KOPT-K1 (cell line): Measurements from ENCODE around the gene NLRX1.
"Not testable (repeated sequence)": the region's sequence is repeated elsewhere in the genome, so short reads cannot be mapped to it uniquely, and the experiment has no call there.

Experiments
- H3K27ac ChIP-seq: fragments of 200-600 bp; sonication (generic); 2 replicates; pipeline ENCODE4 v1.5.1; 2016; ENCODE audit warnings: antibody characterized with exemption, mild to moderate bottlenecking, low read depth, low read length; ENCODE audit not compliant: poor library complexity, severe bottlenecking
- H3K36me3 ChIP-seq: fragments of 200-600 bp; sonication (generic); 2 replicates; pipeline ENCODE4 v1.5.1; 2017; ENCODE audit warnings: antibody characterized with exemption, mild to moderate bottlenecking, low read length, moderate library complexity; ENCODE audit not compliant: insufficient read depth
- H3K9me3 ChIP-seq: fragments of 200-600 bp; sonication (generic); 2 replicates; pipeline ENCODE4 v1.5.1; 2017; ENCODE audit warnings: antibody characterized with exemption, low read length, mild to moderate bottlenecking; ENCODE audit not compliant: insufficient read depth, poor library complexity, severe bottlenecking

Gene NLRX1

DNA sequence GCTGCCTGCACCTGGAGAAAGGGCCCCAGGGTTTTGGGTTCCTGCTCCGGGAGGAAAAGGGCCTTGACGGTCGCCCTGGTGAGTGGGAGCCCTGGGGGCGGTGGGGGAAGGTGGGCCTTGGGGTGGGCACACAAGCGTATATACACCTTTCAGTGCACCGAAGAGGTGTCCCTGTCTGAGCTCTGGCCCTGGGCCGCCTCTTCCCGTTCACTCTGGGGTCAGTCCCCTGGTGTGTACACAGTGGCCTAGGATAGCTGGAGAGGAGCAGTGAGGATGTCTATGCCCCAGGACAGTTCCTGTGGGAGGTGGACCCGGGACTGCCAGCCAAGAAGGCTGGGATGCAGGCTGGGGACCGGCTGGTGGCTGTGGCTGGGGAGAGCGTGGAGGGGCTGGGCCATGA lies 19.5 kb downstream of the NLRX1 start:
- Histone ChIP-seq H3K9me3 (no peaks in the 10 kb centered on the region), H3K27ac (no peak overlapping the region), H3K36me3 (0 out of 2 replicates have a peak, but pooled peaks cover 7% of the 10 kb centered on the region)

GRCh38 chr11:119188887-119189286 lies 20.4 kb downstream of the NLRX1 start:
- Histone ChIP-seq H3K9me3 (no peaks in the 10 kb centered on the region), H3K36me3 (no peaks in the 10 kb centered on the region), H3K27ac (no peak overlapping the region)

DNA sequence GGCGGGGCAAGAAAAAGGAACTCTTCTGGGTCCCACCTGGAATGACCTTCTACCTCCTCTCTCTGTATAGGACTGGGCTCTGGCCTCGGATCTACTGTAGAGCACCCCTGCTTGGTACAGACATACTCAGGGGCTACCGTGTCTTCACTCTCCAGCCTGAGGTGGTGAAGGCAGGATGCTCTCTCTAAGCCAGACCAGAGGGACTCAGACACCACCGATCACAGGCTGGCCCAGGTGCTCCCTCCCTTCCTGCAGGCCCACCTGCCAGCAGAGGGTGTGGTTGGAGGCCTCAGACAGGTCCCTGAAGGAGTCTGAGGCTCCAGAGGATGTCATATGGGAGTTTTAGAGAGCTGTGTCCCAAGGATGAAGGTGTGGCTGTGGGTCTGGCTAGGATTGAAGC lies 20.9 kb downstream of the NLRX1 start:
- H3K9me3 ChIP-seq = no peaks in the 10 kb centered on the region
- H3K36me3 ChIP-seq = no peaks in the 10 kb centered on the region
- no peak overlapping the region for H3K27ac ChIP-seq

- no peaks in the 10 kb centered on the region for H3K36me3 ChIP-seq
- no peak overlapping the region for H3K27ac ChIP-seq
- no peaks in the 10 kb centered on the region for H3K9me3 ChIP-seq
Measured at GRCh38 chr11:119190531-119190930, 22.0 kb downstream of the NLRX1 start.

GRCh38 chr11:119191265-119191664 lies 22.7 kb downstream of the NLRX1 start:
- H3K27ac ChIP-seq, H3K9me3 ChIP-seq, H3K36me3 ChIP-seq: not testable (repeated sequence)

GRCh38 chr11:119192111-119192510 lies 23.6 kb downstream of the NLRX1 start:
- Histone ChIP-seq H3K36me3 (no peaks in the 10 kb centered on the region), H3K9me3 (no peaks in the 10 kb centered on the region), H3K27ac (no peak overlapping the region)

GRCh38 chr11:119193001-119193400 lies 24.5 kb downstream of the NLRX1 start:
- H3K27ac ChIP-seq = no peak overlapping the region
- no peaks in the 10 kb centered on the region for H3K36me3 ChIP-seq
- H3K9me3 ChIP-seq = no peaks in the 10 kb centered on the region

DNA sequence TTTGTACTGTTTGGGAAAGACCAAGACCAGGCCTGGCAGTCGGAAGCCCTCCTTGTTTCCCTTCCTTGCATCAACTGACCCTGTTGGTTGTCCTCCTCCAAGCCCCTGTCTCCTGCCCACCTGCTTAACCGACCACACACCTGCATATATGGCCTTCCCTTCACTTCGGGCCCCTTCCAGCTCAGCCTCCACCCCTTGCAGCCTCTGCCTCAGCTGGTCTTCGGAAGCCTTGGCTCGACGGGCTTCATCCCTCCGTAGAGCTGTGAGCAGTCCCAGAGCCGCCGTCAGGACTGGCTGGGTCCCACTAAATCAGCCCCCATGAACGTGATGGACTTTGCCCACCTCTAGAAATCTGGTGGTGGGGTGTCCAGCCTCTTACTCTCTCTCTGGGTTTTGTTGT lies 25.1 kb downstream of the NLRX1 start:
- no peak overlapping the region for H3K27ac ChIP-seq
- H3K36me3 ChIP-seq = no peaks in the 10 kb centered on the region
- no peaks in the 10 kb centered on the region for H3K9me3 ChIP-seq

- Histone ChIP-seq H3K36me3 (no peaks in the 10 kb centered on the region), H3K9me3 (no peaks in the 10 kb centered on the region)
Measured at GRCh38 chr11:119194811-119195440, 26.4 kb downstream of the NLRX1 start.

DNA sequence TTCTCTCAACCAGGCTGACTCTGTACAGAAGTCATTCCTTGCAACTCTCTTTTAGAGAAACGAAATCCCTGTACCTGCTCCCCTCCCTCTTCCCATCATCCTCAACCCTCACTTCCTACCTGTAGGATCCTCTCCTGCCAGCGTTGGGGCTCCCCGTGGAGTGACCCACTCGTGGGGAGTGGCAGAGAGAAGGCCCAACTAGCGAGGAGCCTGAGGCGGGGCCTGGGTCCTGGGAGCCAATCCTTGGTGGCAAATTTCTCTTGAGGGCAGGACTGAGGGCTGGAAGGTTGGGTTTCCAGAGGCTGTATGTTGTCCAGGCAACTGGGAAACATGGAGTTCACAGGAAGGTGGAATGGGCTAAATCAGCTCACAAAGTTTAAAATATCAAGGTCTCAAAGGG lies 27.2 kb downstream of the NLRX1 start:
- H3K9me3 ChIP-seq = no peaks in the 10 kb centered on the region
- H3K36me3 ChIP-seq = no peaks in the 10 kb centered on the region

More at GRCh38 chr11:119194811-119195440, 26.4 kb downstream of the NLRX1 start:
- H3K27ac ChIP-seq = no peak overlapping the region

DNA sequence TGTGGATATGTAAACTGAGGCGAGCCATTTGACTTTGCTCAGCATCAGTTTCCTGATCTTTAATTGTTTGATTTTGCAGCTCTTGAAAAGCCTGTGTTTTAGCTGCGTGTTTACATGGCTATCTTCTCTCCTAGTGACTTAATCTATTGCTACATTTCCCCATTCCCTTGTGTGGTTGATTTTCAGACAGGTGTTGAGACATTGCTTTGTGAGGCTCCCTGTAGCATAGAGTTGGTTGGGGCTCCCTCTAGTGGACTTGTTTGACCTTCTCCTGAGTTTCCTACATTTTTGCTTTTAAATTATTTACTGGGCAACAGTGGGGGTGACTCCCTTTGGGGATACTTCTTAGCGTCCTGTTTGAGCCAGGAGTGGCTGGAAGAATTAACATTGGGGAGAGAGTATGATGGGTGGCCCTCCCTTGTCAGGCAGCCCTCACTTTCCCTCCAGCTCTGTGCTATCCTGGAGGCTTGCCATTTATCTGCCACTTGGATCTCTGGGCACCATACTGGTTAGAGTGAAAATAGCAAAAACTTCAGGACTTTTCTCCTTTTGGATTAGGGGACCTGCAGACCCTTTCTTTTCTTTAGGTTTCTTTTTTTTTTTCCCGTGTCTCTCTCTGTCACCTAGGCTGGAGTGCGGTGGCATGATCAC lies 28.4 kb downstream of the NLRX1 start:
- Histone ChIP-seq H3K9me3 (no peaks in the 10 kb centered on the region), H3K36me3 (no peaks in the 10 kb centered on the region), H3K27ac (no peak overlapping the region)

More for the DNA sequence above, 27.2 kb downstream of the NLRX1 start:
- H3K27ac ChIP-seq = no peak overlapping the region

- no peak overlapping the region for H3K27ac ChIP-seq
- H3K36me3 ChIP-seq = no peaks in the 10 kb centered on the region
- H3K9me3 ChIP-seq = no peaks in the 10 kb centered on the region
Measured at GRCh38 chr11:119198925-119199324, 30.4 kb downstream of the NLRX1 start.

GRCh38 chr11:119201236-119201635 lies 32.7 kb downstream of the NLRX1 start:
- H3K27ac ChIP-seq, H3K9me3 ChIP-seq, H3K36me3 ChIP-seq: not testable (repeated sequence)

DNA sequence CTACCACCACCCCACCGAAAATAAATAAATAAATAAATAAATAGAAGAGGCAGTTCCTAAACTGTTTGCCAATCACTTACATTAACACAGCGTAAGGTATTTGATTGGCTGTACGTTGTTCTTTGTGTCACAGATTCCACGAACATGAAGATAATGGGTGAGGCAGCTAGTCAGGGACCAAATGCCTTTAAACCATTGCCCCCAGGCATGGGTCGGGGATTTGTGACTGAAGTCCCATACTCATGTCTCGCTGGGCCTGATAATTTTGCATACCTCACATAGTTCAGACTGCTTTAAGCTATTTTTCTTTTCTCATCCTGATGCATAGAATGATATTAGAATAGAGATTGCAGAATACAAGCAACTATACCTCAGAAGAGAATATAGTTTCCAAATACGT lies 34.0 kb downstream of the NLRX1 start:
- Histone ChIP-seq H3K9me3 (no peaks in the 10 kb centered on the region), H3K36me3 (no peaks in the 10 kb centered on the region), H3K27ac (no peak overlapping the region)

- no peaks in the 10 kb centered on the region for H3K9me3 ChIP-seq
- H3K36me3 ChIP-seq = no peaks in the 10 kb centered on the region; the same call in 1 of the 2 replicates
- no peak overlapping the region for H3K27ac ChIP-seq
Measured at GRCh38 chr11:119204066-119204465, 35.5 kb downstream of the NLRX1 start.

DNA sequence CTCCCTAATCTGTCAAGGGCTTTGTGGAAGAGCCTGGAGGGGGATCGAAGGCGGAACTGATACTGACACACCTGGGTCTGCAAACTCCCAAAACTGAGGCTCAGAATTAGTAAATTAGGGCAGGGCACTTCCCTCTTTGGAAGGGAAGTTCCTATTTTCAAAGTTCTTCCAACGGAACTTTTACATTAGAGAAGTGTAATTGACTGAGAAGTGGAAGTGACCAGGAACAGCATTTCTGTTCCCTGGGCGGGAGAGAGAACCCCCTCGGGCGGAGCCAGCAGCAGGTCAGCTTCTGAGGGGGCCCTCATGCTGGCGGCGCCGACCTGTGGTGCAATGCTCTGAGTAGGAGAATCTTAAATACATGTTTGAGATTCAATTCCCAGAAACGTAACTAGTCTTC lies 36.6 kb downstream of the NLRX1 start:
- no peaks in the 10 kb centered on the region for H3K9me3 ChIP-seq
- peak overlapping the region; percentile 91 for H3K27ac ChIP-seq
- H3K36me3 ChIP-seq = no peaks in the 10 kb centered on the region; the same call in 1 of the 2 replicates
